Mammary microvascular endothelial cell (primary cell): ENCODE measurements around the gene CTDSP1. TPM values are rescaled to one million over a fixed set of nuclear protein-coding genes. Genes with fewer than 3 reads are reported as not detected.

ENCODE experiments used
- total RNA-seq: library from RNA; depleted of rRNA; stranded (reverse); fragments of >200 nt; gene quantifications from 2 replicates; pipeline ENCODE4 v1.2.3, GENCODE V29; 2015

CTDSP1 gene
- total RNA-seq, result 58.6 and 66.5 TPM in 2 replicates

GRCh38 chr2:218399391-218400166 is at the start of gene CTDSP1:
CTDSP1 (plus strand) TSS chr2:218399868; CDS start chr2:218400091, 223 bp downstream.

GRCh38 chr2:218381916-218382366 is 17.7 kb upstream of the CTDSP1 start, which contains the start of gene SLC11A1:
SLC11A1 (plus strand) TSS chr2:218382273; CDS start chr2:218382369, 96 bp downstream.

GRCh38 chr2:218418717-218419458 is 19.2 kb downstream of the CTDSP1 start, which contains the start of gene VIL1:
VIL1 (plus strand) TSS chr2:218419123; CDS start chr2:218423779, 4,656 bp downstream.

Other genes with a start within 250 kb of the CTDSP1 start
- gene CXCR1, start 232.9 kb upstream of the CTDSP1 start, total RNA-seq, result not detected in 2 replicates
- gene ARPC2, start 182.7 kb upstream of the CTDSP1 start, total RNA-seq, result 599 and 620 TPM in 2 replicates
- gene GPBAR1, start 138.9 kb upstream of the CTDSP1 start, total RNA-seq, result not detected in 2 replicates
- gene AAMP, start 129.7 kb upstream of the CTDSP1 start, total RNA-seq, result 122 and 127 TPM in 2 replicates
- gene PNKD, start 129.3 kb upstream of the CTDSP1 start, total RNA-seq, result 40.0 and 53.2 TPM in 2 replicates
- 128 and 133 TPM in 2 replicates for gene TMBIM1, start 107.4 kb upstream of the CTDSP1 start, total RNA-seq
- not detected in 2 replicates for gene CATIP, start 43.0 kb upstream of the CTDSP1 start, total RNA-seq
- under 0.01 and 0.05 TPM in 2 replicates for gene SLC11A1, start 17.6 kb upstream of the CTDSP1 start, total RNA-seq
- not detected in 2 replicates for gene VIL1, start 19.3 kb downstream of the CTDSP1 start, total RNA-seq
- gene USP37, start 168.5 kb downstream of the CTDSP1 start, total RNA-seq, result 5.8 and 6.5 TPM in 2 replicates
- gene CNOT9, start 169.0 kb downstream of the CTDSP1 start, total RNA-seq, result 70.3 and 86.3 TPM in 2 replicates
- 0.60 and 1.2 TPM in 2 replicates for gene PLCD4, start 208.0 kb downstream of the CTDSP1 start, total RNA-seq